ENCODE results near the gene NDUFA7. TPM values are rescaled to one million over a fixed set of nuclear protein-coding genes. Genes with fewer than 3 reads are reported as not detected.

The NDUFA7 gene
- total and polyA plus RNA-seq, 2 of the 13 experiments (the other 11 are each of a cell fraction or from before 2014, with no cell fraction given), result 64.5 to 71.5 TPM

GRCh38 chr19:8357007-8357521, 35.9 kb upstream of the NDUFA7 start (continued):
- no peak for TF ChIP-seq ZNF468 (CRISPR knock-in tag; IDR thresholded peaks at IDR 0.05)
- no peak for TF ChIP-seq ZNF251 (CRISPR knock-in tag; IDR thresholded peaks at IDR 0.05)
- 0 out of 2 replicates have a peak, but pooled peaks have one; percentile 74 for TF ChIP-seq ZSCAN30 (CRISPR knock-in tag; IDR thresholded peaks at IDR 0.05)
- no peak for TF ChIP-seq FLYWCH1 (CRISPR knock-in tag; IDR thresholded peaks at IDR 0.05)
- TF ChIP-seq ZNF782 (CRISPR knock-in tag; IDR thresholded peaks at IDR 0.05; ENCODE audit: borderline replicate concordance), result no peak
- TF ChIP-seq ZNF747 (CRISPR knock-in tag; IDR thresholded peaks at IDR 0.05; ENCODE audit: borderline replicate concordance), result peak; percentile 72; the same call in 1 of the 2 replicates
- no peak for TF ChIP-seq HNRNPL (IDR thresholded peaks at IDR 0.05; ENCODE audit: low read depth, low read length)
- no peak for TF ChIP-seq ZNF7 (CRISPR knock-in tag; IDR thresholded peaks at IDR 0.05)
- no peak; the same call in 1 of the 2 replicates for TF ChIP-seq HOXA9 (CRISPR knock-in tag; IDR thresholded peaks at IDR 0.05; ENCODE audit: borderline replicate concordance)
- peak; percentile 79; the same call in 1 of the 2 replicates for TF ChIP-seq SMYD3 (CRISPR knock-in tag; IDR thresholded peaks at IDR 0.05)
- TF ChIP-seq FOXM1 (CRISPR knock-in tag; IDR thresholded peaks at IDR 0.05), result no peak
- TF ChIP-seq, protein P1, sequence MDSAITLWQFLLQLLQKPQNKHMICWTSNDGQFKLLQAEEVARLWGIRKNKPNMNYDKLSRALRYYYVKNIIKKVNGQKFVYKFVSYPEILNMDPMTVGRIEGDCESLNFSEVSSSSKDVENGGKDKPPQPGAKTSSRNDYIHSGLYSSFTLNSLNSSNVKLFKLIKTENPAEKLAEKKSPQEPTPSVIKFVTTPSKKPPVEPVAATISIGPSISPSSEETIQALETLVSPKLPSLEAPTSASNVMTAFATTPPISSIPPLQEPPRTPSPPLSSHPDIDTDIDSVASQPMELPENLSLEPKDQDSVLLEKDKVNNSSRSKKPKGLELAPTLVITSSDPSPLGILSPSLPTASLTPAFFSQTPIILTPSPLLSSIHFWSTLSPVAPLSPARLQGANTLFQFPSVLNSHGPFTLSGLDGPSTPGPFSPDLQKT (CRISPR knock-in tag; IDR thresholded peaks at IDR 0.05; ENCODE audit: borderline replicate concordance), result no peak
- TF ChIP-seq RAD21 (CRISPR knock-in tag; IDR thresholded peaks at IDR 0.05), result 0 out of 2 replicates have a peak, but pooled peaks have one; percentile 11
- TF ChIP-seq SP2 (CRISPR knock-in tag; IDR thresholded peaks at IDR 0.05), result no peak
- peak; percentile 12; the same call in 1 of the 2 replicates for TF ChIP-seq CTCF (CRISPR knock-in tag; IDR thresholded peaks at IDR 0.05)
- peak; percentile 83 for TF ChIP-seq DPF2 (CRISPR knock-in tag; IDR thresholded peaks at IDR 0.05; ENCODE audit: borderline replicate concordance, low read depth)
- TF ChIP-seq ADNP (CRISPR knock-in tag; IDR thresholded peaks at IDR 0.05), result peak; percentile 96
- TF ChIP-seq ZIK1 (CRISPR knock-in tag; IDR thresholded peaks at IDR 0.05; ENCODE audit: borderline replicate concordance, low read depth), result no peak; the same call in 1 of the 2 replicates
- TF ChIP-seq ZNF572 (CRISPR knock-in tag; IDR thresholded peaks at IDR 0.05), result no peak
- TF ChIP-seq GTF2F1 (IDR thresholded peaks at IDR 0.05; ENCODE audit: low read length), result no peak
- TF ChIP-seq NFIC (IDR thresholded peaks at IDR 0.05; ENCODE audit: low read length), result peak; percentile 88
- TF ChIP-seq NFRKB (IDR thresholded peaks at IDR 0.05), result no peak
- TF ChIP-seq IKZF1 (IDR thresholded peaks at IDR 0.05), result no peak
- peak; percentile 94 for TF ChIP-seq SKIL (CRISPR knock-in tag; IDR thresholded peaks at IDR 0.05; ENCODE audit: borderline replicate concordance)
- no peak for TF ChIP-seq ZFP90 (CRISPR knock-in tag; IDR thresholded peaks at IDR 0.05; ENCODE audit: borderline replicate concordance)
- TF ChIP-seq ZNF337 (CRISPR knock-in tag; IDR thresholded peaks at IDR 0.05; ENCODE audit: borderline replicate concordance, low read depth), result no peak

All from HepG2 (cell line).